Measurements from ENCODE around the gene CCNL2. TPM values are rescaled to one million over a fixed set of nuclear protein-coding genes. Genes with fewer than 3 reads are reported as not detected.

The CCNL2 gene
- total RNA-seq, 1 experiment from 2014 or later: 206 TPM

GRCh38 chr1:1436630-1437032 is 37.5 kb upstream of the CCNL2 start:
- H3K4me1 ChIP-seq (ENCODE audit: insufficient read depth, low read length, poor library complexity, severe bottlenecking): peaks cover 11% of the 10 kb centered on the region
- H3K27me3 ChIP-seq (replicated peaks; ENCODE audit: insufficient read depth, low read depth, low read length, poor library complexity): no peaks in the 10 kb centered on the region
- ChIA-PET POLR2A (ENCODE audit: low non-redundant PET) (no interaction called here), CTCF (no interaction called here)
- no peak for TF ChIP-seq EZH2 (IDR thresholded peaks at IDR 0.05; ENCODE audit: borderline replicate concordance, low read depth, low read length, poor library complexity, severe bottlenecking)
- TF ChIP-seq CTCF (conservative IDR thresholded peaks at IDR 0.05; ENCODE audit: low read depth, low read length): no peak
- intact Hi-C loops (cut with micrococcal nuclease; ENCODE audit: unreplicated experiment): no loop called here
- H3K27ac ChIP-seq (ENCODE audit: low read depth, low read length, poor library complexity, severe bottlenecking): no peak overlapping the region
- H3K9me3 ChIP-seq (ENCODE audit: low read depth, low read length, poor library complexity, severe bottlenecking): no peaks in the 10 kb centered on the region
- peak overlapping the region; percentile 42 for H3K4me3 ChIP-seq (ENCODE audit: low read depth, low read length, poor library complexity, severe bottlenecking)
- DNase-seq (ENCODE audit: low spot score): no peak
- H3K36me3 ChIP-seq (ENCODE audit: insufficient read depth, low read length, poor library complexity, severe bottlenecking): no peaks in the 10 kb centered on the region
- no TSS peak for BruUV-seq (replicated peaks)

GRCh38 chr1:1435911-1436629 is 36.9 kb upstream of the CCNL2 start:
- ChIA-PET CTCF (no interaction called here), POLR2A (ENCODE audit: low non-redundant PET) (no interaction called here)
- TF ChIP-seq EZH2 (IDR thresholded peaks at IDR 0.05; ENCODE audit: borderline replicate concordance, low read depth, low read length, poor library complexity, severe bottlenecking): no peak
- TF ChIP-seq CTCF (conservative IDR thresholded peaks at IDR 0.05; ENCODE audit: low read depth, low read length): no peak
- no TSS peak for BruUV-seq (replicated peaks)
- no peaks in the 10 kb centered on the region for H3K27me3 ChIP-seq (replicated peaks; ENCODE audit: insufficient read depth, low read depth, low read length, poor library complexity)
- H3K9me3 ChIP-seq (ENCODE audit: low read depth, low read length, poor library complexity, severe bottlenecking): no peaks in the 10 kb centered on the region
- H3K36me3 ChIP-seq (ENCODE audit: insufficient read depth, low read length, poor library complexity, severe bottlenecking): no peaks in the 10 kb centered on the region
- no peak overlapping the region for H3K27ac ChIP-seq (ENCODE audit: low read depth, low read length, poor library complexity, severe bottlenecking)
- H3K4me3 ChIP-seq (ENCODE audit: low read depth, low read length, poor library complexity, severe bottlenecking): peak overlapping the region; percentile 42
- intact Hi-C loops (cut with micrococcal nuclease; ENCODE audit: unreplicated experiment): no loop called here
- H3K4me1 ChIP-seq (ENCODE audit: insufficient read depth, low read length, poor library complexity, severe bottlenecking): peaks cover 11% of the 10 kb centered on the region
- no peak for DNase-seq (ENCODE audit: low spot score)

GRCh38 chr1:1435106-1435903 is 36.2 kb upstream of the CCNL2 start, which contains the start of gene VWA1:
Gene VWA1 (plus strand): TSS chr1:1435690. CDS start chr1:1435749, 59 bp downstream.
- peaks cover 11% of the 10 kb centered on the region for H3K4me1 ChIP-seq (ENCODE audit: insufficient read depth, low read length, poor library complexity, severe bottlenecking)
- peak within 1 kb of the TSS; percentile 42 for H3K4me3 ChIP-seq (ENCODE audit: low read depth, low read length, poor library complexity, severe bottlenecking)
- intact Hi-C loops (cut with micrococcal nuclease; ENCODE audit: unreplicated experiment): no loop called here
- H3K36me3 ChIP-seq (ENCODE audit: insufficient read depth, low read length, poor library complexity, severe bottlenecking): no peaks in the 10 kb centered on the region
- no peak for TF ChIP-seq CTCF (conservative IDR thresholded peaks at IDR 0.05; ENCODE audit: low read depth, low read length)
- TF ChIP-seq EZH2 (IDR thresholded peaks at IDR 0.05; ENCODE audit: borderline replicate concordance, low read depth, low read length, poor library complexity, severe bottlenecking): no peak
- ChIA-PET CTCF (no interaction called here), POLR2A (ENCODE audit: low non-redundant PET) (no interaction called here)
- no peaks in the 10 kb centered on the region for H3K27me3 ChIP-seq (replicated peaks; ENCODE audit: insufficient read depth, low read depth, low read length, poor library complexity)
- DNase-seq (ENCODE audit: low spot score): peak; percentile 76
- no peaks in the 10 kb centered on the region for H3K9me3 ChIP-seq (ENCODE audit: low read depth, low read length, poor library complexity, severe bottlenecking)
- H3K27ac ChIP-seq (ENCODE audit: low read depth, low read length, poor library complexity, severe bottlenecking): no peak within 1 kb of the TSS
- BruUV-seq (replicated peaks): no TSS peak
